ENCODE data around the gene KRTAP10-12.

Gene KRTAP10-12

DNA sequence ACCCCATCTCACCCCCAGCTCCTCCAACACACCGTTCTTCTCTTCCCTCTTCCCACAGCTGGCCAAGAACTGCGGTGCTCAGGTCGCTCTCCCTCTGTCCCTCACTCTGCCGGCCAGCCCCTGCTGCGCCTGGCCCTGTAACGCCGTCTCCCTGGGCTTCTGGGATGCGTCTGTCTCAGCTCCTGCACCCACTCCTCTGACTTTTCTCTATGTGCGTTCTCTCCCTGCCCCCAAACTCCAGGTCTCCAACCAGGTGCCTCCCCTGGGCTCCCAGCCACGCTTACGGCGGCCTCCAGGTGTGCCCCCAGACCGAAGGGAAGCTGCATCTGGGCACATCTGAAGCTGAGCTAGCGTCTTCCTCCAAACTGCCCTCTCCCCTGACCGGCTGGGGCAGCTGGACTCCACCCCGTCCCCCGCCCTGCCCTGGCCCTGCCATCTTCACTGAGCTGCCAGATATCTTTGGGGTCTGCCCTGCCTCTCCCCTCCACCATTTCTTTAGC is 2.6 kb downstream of the KRTAP10-12 start:
- DNase-seq, result no peak

DNA sequence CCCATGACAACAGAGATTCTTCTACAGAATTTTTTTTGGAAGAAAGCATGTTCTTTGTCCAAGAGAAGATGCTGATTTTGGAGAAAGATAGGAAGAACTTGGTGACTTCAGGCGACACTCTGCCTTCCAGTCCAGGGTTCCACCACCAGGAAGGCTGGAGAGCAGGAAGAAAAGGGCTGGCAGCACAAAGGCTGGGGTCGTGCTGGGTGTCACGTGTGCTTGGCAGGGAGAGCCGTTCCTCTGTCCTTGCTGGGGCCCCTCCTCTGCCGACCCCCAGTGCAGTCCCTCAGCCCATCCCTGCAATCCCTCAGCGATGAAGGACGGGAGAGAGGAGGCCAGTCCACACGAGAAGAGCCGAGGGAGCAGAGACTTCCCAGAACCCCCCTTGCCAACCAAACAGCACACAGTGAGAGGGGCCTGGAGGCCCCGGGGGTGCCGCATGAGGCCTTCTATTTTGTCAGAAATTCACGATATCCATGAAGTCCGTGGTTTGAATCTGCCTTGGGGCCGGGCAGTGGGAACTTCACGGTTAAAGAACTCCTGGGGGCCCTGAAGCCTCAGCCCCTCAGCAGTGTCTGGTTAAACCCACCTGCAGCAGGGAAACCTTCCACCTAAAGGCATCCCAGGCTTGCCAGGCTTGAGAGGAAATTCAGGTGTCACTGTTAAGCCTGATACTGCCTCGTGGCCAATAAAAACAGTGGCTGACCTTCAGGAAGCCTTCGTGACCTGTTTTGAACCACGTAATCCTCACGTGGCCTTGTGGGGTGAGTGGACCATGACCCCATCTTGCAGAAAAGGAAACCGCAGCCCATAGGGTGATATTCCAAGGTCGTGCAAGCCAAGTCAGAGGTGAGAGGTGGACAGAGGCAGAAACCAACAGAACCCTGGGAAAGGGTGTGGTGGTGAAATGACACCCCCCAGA is 3.4 kb downstream of the KRTAP10-12 start:
- DNase-seq, result no peak

- DNase-seq, result no peak
These were observed 4.0 kb downstream of the KRTAP10-12 start for GRCh38 chr21:44701023-44701400.

GRCh38 chr21:44701541-44701940 is 4.6 kb downstream of the KRTAP10-12 start:
- DNase-seq, result no peak

- DNase-seq, result no peak
These were observed 5.4 kb downstream of the KRTAP10-12 start for GRCh38 chr21:44702111-44702972.

DNA sequence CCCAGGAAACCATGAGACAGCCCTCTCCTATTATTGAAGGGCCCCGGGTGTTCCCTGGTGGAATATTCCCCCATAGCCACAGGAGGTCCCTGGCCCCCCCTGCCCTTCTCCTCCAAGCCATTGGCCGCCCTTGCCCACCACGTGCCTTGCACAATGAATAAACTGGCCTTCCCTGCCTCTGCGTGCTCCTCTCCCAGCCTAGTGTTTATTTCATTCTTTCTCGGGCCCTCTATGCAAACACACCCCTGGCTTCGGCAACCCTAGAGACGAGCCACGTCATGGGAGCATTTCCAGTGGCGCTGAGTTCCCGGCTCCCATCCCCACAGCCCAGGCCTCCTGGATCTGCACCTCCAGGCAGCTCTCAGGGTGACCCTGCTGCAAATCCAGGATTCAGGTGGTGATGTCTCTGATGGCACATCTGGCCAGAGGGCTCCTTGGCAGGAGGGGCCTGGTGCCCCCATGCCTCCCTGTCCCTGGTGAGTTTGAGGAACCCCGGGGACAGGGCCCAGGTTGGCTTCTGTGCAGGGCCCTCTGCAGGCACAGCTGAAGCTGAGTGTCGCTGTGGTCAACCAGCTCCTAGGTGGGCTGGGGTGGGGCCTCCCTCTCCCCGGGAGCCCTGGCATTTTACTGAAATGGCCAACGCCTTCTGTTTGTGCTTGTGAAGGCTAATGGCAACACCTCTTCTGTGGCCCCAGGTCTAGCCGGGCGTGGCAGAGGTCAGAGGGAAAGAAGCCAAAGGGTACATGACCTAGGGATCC is 6.2 kb downstream of the KRTAP10-12 start:
- no peak for DNase-seq

GRCh38 chr21:44703731-44704635 is 7.0 kb downstream of the KRTAP10-12 start:
- no peak for DNase-seq

DNA sequence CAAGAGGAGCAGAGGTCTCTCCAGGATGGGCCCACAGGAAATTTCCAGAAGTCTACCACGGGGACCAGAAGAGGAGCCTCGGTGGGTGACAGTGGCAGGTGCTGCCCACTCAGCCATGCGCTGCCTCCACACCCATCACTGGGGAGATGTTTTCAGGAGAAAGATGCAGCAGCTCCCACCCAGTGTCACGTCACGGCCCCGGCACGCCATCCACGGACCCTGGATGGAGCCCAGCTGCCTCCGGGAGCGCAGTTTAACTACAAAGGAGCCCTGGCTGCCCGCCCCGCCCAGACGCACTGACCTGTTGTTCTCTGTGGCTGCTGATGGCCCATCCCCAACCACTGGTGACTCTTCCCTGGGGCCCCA is 7.6 kb downstream of the KRTAP10-12 start:
- DNase-seq, result no peak

DNA sequence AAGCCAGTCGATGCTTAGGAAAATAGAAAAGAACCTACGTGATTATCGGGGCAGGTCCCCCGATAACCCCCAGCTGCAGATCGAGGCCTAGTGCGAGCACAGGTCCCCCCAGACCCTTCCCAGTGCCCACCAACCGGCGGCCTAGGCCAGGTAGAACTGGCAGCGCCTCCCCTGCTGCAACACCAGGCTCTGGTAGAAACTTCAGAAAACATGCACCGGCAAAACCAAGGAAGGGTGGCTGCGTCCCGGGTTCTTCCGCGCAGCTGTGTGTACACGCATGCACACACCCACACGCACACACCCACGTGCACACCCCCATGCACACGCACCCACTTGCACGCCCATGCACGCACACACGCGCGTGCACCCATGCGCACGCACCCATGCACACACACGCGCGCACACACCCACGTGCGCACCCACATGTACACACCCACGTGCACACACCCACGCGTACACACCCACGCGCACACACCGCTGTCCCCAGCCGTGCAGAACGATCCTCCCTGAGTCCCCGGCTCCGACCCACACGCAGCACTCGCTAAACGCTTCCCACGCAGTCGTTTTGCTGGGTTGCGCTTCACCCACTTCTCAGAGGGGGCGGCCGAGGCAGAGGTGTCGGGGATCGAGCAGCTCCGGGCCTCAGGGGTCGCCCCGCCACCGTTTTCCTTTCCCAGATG is 9.2 kb downstream of the KRTAP10-12 start:
- DNase-seq, result no peak

- DNase-seq, result no peak
These were observed 10.0 kb downstream of the KRTAP10-12 start for GRCh38 chr21:44706706-44707581.

GRCh38 chr21:44708213-44708865 is 11.4 kb downstream of the KRTAP10-12 start:
- no peak for DNase-seq

GRCh38 chr21:44708866-44709425 is 12.0 kb downstream of the KRTAP10-12 start:
- DNase-seq, result no peak

- DNase-seq, result peak; percentile 4
These were observed 12.7 kb downstream of the KRTAP10-12 start for GRCh38 chr21:44709426-44710293.

- DNase-seq, result no peak
These were observed 13.3 kb downstream of the KRTAP10-12 start for GRCh38 chr21:44710294-44710665.

GRCh38 chr21:44710756-44711326 is 13.9 kb downstream of the KRTAP10-12 start:
- DNase-seq, result peak; percentile 14

DNA sequence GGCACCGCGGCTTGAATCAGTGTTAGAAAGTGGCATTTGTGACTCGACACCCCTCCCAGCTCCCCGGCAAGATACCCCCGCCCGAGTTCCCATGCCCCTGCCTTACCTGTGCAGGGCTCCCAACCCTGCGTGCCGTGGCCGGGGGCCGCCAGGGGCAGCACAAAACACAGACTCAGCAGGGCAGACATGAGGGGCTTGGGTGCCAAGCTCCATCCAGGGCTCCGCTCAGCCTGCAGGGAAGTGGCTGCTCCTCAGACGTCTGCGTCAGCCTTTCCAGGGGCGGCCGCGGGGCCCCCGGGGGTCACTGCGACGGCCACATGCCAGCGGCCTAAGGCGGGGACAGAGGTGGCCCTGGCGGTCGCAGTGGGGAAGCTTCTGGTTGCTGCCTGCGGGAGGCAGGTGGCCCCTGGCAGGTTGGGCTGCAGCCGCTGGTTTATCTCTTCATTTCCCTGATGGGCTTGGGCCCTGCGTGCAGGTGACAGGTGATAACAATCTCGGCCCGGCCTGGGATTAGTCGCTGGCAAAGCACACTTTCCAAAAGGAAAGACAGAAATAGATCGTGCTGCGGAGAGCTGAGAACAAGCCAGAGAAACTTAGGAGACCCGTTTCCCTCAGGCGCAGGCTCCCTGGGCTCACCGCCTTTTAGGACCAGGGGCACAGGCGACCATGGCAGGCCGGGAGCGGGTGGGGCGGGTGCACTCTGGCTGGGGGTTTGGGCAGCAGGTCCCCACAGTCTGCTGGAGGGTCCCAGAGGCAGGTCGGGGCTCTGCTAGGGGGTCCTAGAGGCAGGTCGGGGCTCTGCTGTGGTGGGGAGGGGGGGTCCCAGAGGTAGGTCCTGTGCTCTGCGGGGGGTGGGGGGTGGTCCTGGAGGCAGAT is 14.6 kb downstream of the KRTAP10-12 start, which contains the start of gene TSPEAR:
Gene TSPEAR (minus strand): TSS at position 246 of the 876 bp plus-strand sequence. CDS start 58 bp downstream, at position 188.
- no peak for DNase-seq

All from CD4-positive, alpha-beta T cell treated with Interleukin-17A for 1 hour (primary cell).